RWPE1 (cell line): ENCODE results near the gene DAZL.

Experiments used
- CTCF ChIA-PET: fragments of 350-600 bp; sonication (Branson Sonifier 250); formaldehyde crosslinking; extraction: SDS; loops from one replicate; lab custom pipeline; 2021; lab: Yijun Ruan, JAX
- POLR2A ChIA-PET: fragments of 400-600 bp; formaldehyde crosslinking; extraction: SDS; loops from one replicate; lab custom pipeline; 2020; ENCODE audit warnings: antibody characterized with exemption; ENCODE audit not compliant: low non-redundant PET; lab: Yijun Ruan, JAX
- DNase-seq: peaks from one replicate; pipeline ENCODE4 v3.0.0; 2012; ENCODE audit warnings: low spot score
- H3K27ac ChIP-seq: fragments of 450-650 bp; 2 replicates; pipeline ENCODE4 v1.5.1; 2017
- CTCF ChIP-seq: fragments of 450-650 bp; conservative IDR thresholded peaks from 2 replicates; pipeline ENCODE4 v1.5.1; 2017; ENCODE audit warnings: low read depth, mild to moderate bottlenecking

Gene DAZL

GRCh38 chr3:16599694-16600093, 5.5 kb downstream of the DAZL start:
- no peak for DNase-seq
- ChIA-PET CTCF (interaction anchor here (0.8 kb wide), 1 partner anchor 164 kb away, joined by 3 read pairs; no protein-coding TSS in a partner anchor), POLR2A (no interaction called here)
- TF ChIP-seq CTCF = no peak
- no peak overlapping the region for H3K27ac ChIP-seq

GRCh38 chr3:16596352-16597032, 8.7 kb downstream of the DAZL start:
- ChIA-PET CTCF (no interaction called here), POLR2A (no interaction called here)
- DNase-seq = no peak
- no peak overlapping the region for H3K27ac ChIP-seq
- no peak for TF ChIP-seq CTCF

- TF ChIP-seq CTCF = no peak
- no peak overlapping the region for H3K27ac ChIP-seq
- CTCF ChIA-PET = interaction anchor here (0.6 kb wide), 1 partner anchor 23 kb away, joined by 4 read pairs; no protein-coding TSS in a partner anchor
- DNase-seq = no peak
- POLR2A ChIA-PET = interaction anchor here (0.6 kb wide), 1 partner anchor 31 kb away, joined by 3 read pairs; no protein-coding TSS in a partner anchor
These were observed 9.4 kb downstream of the DAZL start for GRCh38 chr3:16595778-16596177.

- POLR2A ChIA-PET = no interaction called here
These were observed 15.2 kb downstream of the DAZL start for GRCh38 chr3:16589867-16590624.

GRCh38 chr3:16589120-16589519, 16.1 kb downstream of the DAZL start:
- POLR2A ChIA-PET = no interaction called here
- CTCF ChIA-PET = no interaction called here
- TF ChIP-seq CTCF = no peak
- H3K27ac ChIP-seq = no peak overlapping the region
- DNase-seq = no peak

More at GRCh38 chr3:16589867-16590624, 15.2 kb downstream of the DAZL start:
- no peak for TF ChIP-seq CTCF
- no peak for DNase-seq
- no peak overlapping the region for H3K27ac ChIP-seq
- CTCF ChIA-PET = interaction anchor here (0.6 kb wide), 1 partner anchor 1241 kb away, joined by 8 read pairs; no protein-coding TSS in a partner anchor

GRCh38 chr3:16587681-16588060, 17.6 kb downstream of the DAZL start:
- CTCF ChIA-PET = no interaction called here
- no peak overlapping the region for H3K27ac ChIP-seq
- TF ChIP-seq CTCF = no peak
- DNase-seq = no peak
- POLR2A ChIA-PET = no interaction called here
